Measurements from ENCODE around the gene JAZF1. TPM values are rescaled to one million over a fixed set of nuclear protein-coding genes. Genes with fewer than 3 reads are reported as not detected.
A peak's percentile ranks its signal among the peaks of the same experiment; 100 is the strongest.

JAZF1 gene
- total and polyA plus RNA-seq, 2 of the 4 experiments (the other 2 are of a cell fraction) = 8.4 to 10.5 TPM

- TF ChIP-seq CTCF (conservative IDR thresholded peaks at IDR 0.05; ENCODE audit: low read depth, low read length) = no peak
Measured at GRCh38 chr7:28037220-28038010, 143.2 kb downstream of the JAZF1 start (continued).

- Histone ChIP-seq H3K4ac (ENCODE audit: low read depth, low read length) (peak overlapping the region; percentile 96), H3K9me3 (ENCODE audit: control insufficient read depth, insufficient read depth, low read length) (no peaks in the 10 kb centered on the region), H4K20me1 (ENCODE audit: insufficient read depth, low read length) (no peaks in the 10 kb centered on the region), H3K4me1 (ENCODE audit: control insufficient read depth, insufficient read depth, low read length) (peaks cover 23% of the 10 kb centered on the region), H4K5ac (ENCODE audit: low read depth, low read length) (peak overlapping the region; percentile 7), H3K27ac (ENCODE audit: insufficient read depth, low read length) (peak overlapping the region; percentile 87), H3K23ac (ENCODE audit: low read depth, low read length) (peak overlapping the region; percentile 83), H2AK9ac (replicated peaks; ENCODE audit: low read depth, low read length, poor library complexity) (peak overlapping the region; percentile 81), H3K4me2 (ENCODE audit: low read depth, low read length) (peak overlapping the region; percentile 86), H2AK5ac (ENCODE audit: low read depth, low read length) (peak overlapping the region; percentile 87), H2AFZ (replicated peaks; ENCODE audit: low read length, poor library complexity) (peak overlapping the region; percentile 24), H3K79me1 (ENCODE audit: low read depth in 1 of 2, low read length in 2 of 2) (peaks cover 32 to 61% of the 10 kb centered on the region in 2 experiments), H3K18ac (ENCODE audit: low read depth, low read length) (peak overlapping the region; percentile 48), H3K36me3 (ENCODE audit: control insufficient read depth, insufficient read depth, low read length) (no peaks in the 10 kb centered on the region), H2BK5ac (ENCODE audit: low read depth, low read length, poor library complexity, severe bottlenecking) (peak overlapping the region; percentile 89), H3K14ac (replicated peaks; ENCODE audit: low read depth, low read length) (peak overlapping the region; percentile 83), H3K27me3 (ENCODE audit: control insufficient read depth, insufficient read depth, low read length) (no peaks in the 10 kb centered on the region), H3K56ac (ENCODE audit: extremely low read depth, insufficient read depth, low read length) (peak overlapping the region; percentile 71), H3K9ac (ENCODE audit: low read depth, low read length) (peak overlapping the region; percentile 35; the same call in 1 of the 2 replicates), H2BK15ac (ENCODE audit: low read depth, low read length) (peak overlapping the region; percentile 60; the same call in 2 of the 3 replicates), H3K9me1 (ENCODE audit: insufficient read depth, low read length) (peaks cover 21% of the 10 kb centered on the region), H4K91ac (ENCODE audit: insufficient read depth, low read depth, low read length) (peak overlapping the region; percentile 95), H2BK20ac (ENCODE audit: low read depth, low read length) (peak overlapping the region; percentile 90), H2BK120ac (ENCODE audit: low read depth, low read length) (peak overlapping the region; percentile 90), H4K8ac (ENCODE audit: low read depth in 2 of 2, low read length in 2 of 2) (peak overlapping the region; percentile 24 to 71; a peak in 3 of 4 replicates), H3K4me3 (ENCODE audit: insufficient read depth, low read depth, low read length) (no peak overlapping the region)
- POLR2A ChIA-PET (ENCODE audit: unreplicated experiment) = no interaction called here
- WGBS, 2 experiments (ENCODE audit: extremely low coverage in 2 of 2, insufficient read length in 1 of 2) = no CpG with 5 or more reads among the region's 3 CpGs
- no TSS peak for BruUV-seq (replicated peaks)
- dilution Hi-C loops (cut with HindIII; ENCODE audit: low sequenced_read_pairs, unreplicated experiment) = no loop called here
- in situ Hi-C loops (cut with MboI; ENCODE audit: low sequenced_read_pairs) = no loop called here
- CTCF ChIA-PET = interaction anchor here (0.6 to 2.3 kb wide), 2 partner anchors 25 to 126 kb away, joined by 3 to 7 read pairs; no protein-coding TSS in a partner anchor
- DNase-seq = no peak
- intact Hi-C loops (cut with micrococcal nuclease) = no loop called here
- peak; percentile 5 for ATAC-seq (ENCODE audit: low read depth)
- no peak for TF ChIP-seq MAZ (IDR thresholded peaks at IDR 0.05; ENCODE audit: borderline replicate concordance, low read depth, low read length)
- no peak for TF ChIP-seq BHLHE40 (IDR thresholded peaks at IDR 0.05; ENCODE audit: low read depth, low read length)
- TF ChIP-seq RCOR1 (IDR thresholded peaks at IDR 0.05; ENCODE audit: insufficient replicate concordance, low read length) = no peak
- no peak for TF ChIP-seq RFX5 (IDR thresholded peaks at IDR 0.05; ENCODE audit: low read depth, low read length)
- TF ChIP-seq CEBPB (IDR thresholded peaks at IDR 0.05; ENCODE audit: low read depth, low read length) = no peak
- TF ChIP-seq CHD1 (IDR thresholded peaks at IDR 0.05; ENCODE audit: low read depth, low read length) = no peak
- TF ChIP-seq POLR2A (IDR thresholded peaks at IDR 0.05; ENCODE audit: low read depth, low read length) = no peak
- TF ChIP-seq SMC3 (IDR thresholded peaks at IDR 0.05; ENCODE audit: low read depth, low read length) = no peak
- TF ChIP-seq RAD21 (IDR thresholded peaks at IDR 0.05; ENCODE audit: low read length) = no peak
- TF ChIP-seq CTCF (conservative IDR thresholded peaks at IDR 0.05; ENCODE audit: low read depth, low read length) = no peak
Measured at GRCh38 chr7:28036696-28037095, 143.9 kb downstream of the JAZF1 start.

All from IMR-90 (cell line).